NT2/D1 (cell line): Measurements from ENCODE around the gene SCARB2.

Experiments used
- DNase-seq: peaks from one replicate; pipeline ENCODE4 v3.0.0-alpha.2; 2011; ENCODE audit warnings: low read depth, low spot score
- H3K27me3 ChIP-seq: 2 replicates; pipeline ENCODE4 v1.6.0; 2011; ENCODE audit warnings: mild to moderate bottlenecking; ENCODE audit not compliant: insufficient read length, insufficient read depth
- H3K36me3 ChIP-seq: 2 replicates; pipeline ENCODE4 v1.6.1; 2011; ENCODE audit warnings: mild to moderate bottlenecking, low read length, mixed read lengths; ENCODE audit not compliant: insufficient read depth, insufficient read length
- H3K4me1 ChIP-seq: 2 replicates; pipeline ENCODE4 v1.5.1; 2011; ENCODE audit not compliant: insufficient read depth, insufficient read length
- H3K4me3 ChIP-seq: 2 replicates; pipeline ENCODE4 v1.5.1; 2011; ENCODE audit warnings: low read depth; ENCODE audit not compliant: insufficient read length
- H3K9ac ChIP-seq: 2 replicates; pipeline ENCODE4 v1.6.0; 2011; ENCODE audit warnings: low read depth; ENCODE audit not compliant: insufficient read length
- H3K9me3 ChIP-seq: 2 replicates; pipeline ENCODE4 v1.5.1; 2011; ENCODE audit warnings: mild to moderate bottlenecking, low read length; ENCODE audit not compliant: insufficient read depth
- SUZ12 ChIP-seq: IDR thresholded peaks from 2 replicates; pipeline ENCODE4 v1.6.1; 2011; ENCODE audit not compliant: insufficient read length, insufficient read depth; ENCODE audit errors: extremely low read depth
- YY1 ChIP-seq: IDR thresholded peaks from 2 replicates; pipeline ENCODE4 v1.6.1; 2011; ENCODE audit not compliant: insufficient read length, insufficient read depth
- ZNF274 ChIP-seq: IDR thresholded peaks from 2 replicates; pipeline ENCODE4 v1.6.1; 2011; ENCODE audit warnings: mild to moderate bottlenecking, low read depth, low read length

Gene SCARB2

GRCh38 chr4:76212851-76213414 is 691 bp downstream of the SCARB2 start:
- no peaks in the 10 kb centered on the region for H3K9me3 ChIP-seq
- TF ChIP-seq ZNF274 (no peak), SUZ12 (no peak), YY1 (no peak)
- peak overlapping the region; percentile 67 for H3K4me3 ChIP-seq
- H3K27me3 ChIP-seq = peaks cover 8% of the 10 kb centered on the region
- H3K36me3 ChIP-seq = no peaks in the 10 kb centered on the region
- H3K9ac ChIP-seq = peak overlapping the region; percentile 82
- DNase-seq = peak; percentile 33
- no peaks in the 10 kb centered on the region for H3K4me1 ChIP-seq

DNA sequence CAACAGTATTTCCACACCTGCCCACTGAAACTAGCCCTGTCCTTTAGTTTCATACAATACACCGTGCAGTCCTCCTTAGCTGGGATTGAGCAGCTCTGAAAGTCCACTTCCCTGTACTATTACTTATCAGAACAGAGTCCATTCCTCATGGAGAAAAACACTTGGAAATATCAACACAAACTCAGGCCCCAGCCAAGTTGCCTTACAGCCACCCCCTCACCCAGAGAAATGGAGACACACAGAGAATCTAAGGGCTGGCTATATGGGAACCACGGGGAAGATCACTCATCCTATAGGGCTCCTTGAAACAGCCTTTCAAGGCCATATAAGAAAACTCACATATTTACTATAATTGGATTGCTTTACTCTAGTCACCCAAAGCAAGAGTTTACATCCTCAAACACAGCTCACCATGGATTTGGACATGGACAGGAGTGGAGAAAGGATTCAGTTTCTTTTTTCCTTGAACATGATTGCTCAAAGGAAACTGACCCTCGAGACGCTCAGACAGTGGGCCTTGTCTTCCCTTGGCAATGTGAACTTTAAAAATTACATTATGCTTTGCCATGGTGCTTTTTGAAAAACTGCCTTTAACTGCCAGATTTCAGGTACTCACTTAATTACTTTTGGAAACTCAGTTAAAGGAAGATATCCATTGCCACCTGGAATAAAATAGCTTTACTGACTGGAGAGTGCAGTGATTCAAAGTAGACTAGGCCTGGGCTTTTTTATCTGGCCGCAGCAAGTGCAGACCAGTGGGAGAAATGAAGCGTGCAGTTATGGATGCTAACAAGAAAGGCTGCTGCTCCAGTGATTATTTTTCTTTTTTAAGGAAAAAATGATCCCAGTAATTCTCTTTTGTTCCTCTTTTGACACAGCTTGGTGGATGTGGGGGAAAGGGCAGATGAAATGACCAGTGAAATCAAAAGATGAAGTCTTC is 1.6 kb downstream of the SCARB2 start:
- H3K4me3 ChIP-seq = no peak overlapping the region
- H3K9me3 ChIP-seq = no peaks in the 10 kb centered on the region
- no peak for DNase-seq
- peaks cover 8% of the 10 kb centered on the region for H3K27me3 ChIP-seq
- TF ChIP-seq ZNF274 = no peak
- TF ChIP-seq YY1 = no peak
- TF ChIP-seq SUZ12 = no peak
- H3K4me1 ChIP-seq = no peaks in the 10 kb centered on the region
- H3K36me3 ChIP-seq = no peaks in the 10 kb centered on the region
- no peak overlapping the region for H3K9ac ChIP-seq

DNA sequence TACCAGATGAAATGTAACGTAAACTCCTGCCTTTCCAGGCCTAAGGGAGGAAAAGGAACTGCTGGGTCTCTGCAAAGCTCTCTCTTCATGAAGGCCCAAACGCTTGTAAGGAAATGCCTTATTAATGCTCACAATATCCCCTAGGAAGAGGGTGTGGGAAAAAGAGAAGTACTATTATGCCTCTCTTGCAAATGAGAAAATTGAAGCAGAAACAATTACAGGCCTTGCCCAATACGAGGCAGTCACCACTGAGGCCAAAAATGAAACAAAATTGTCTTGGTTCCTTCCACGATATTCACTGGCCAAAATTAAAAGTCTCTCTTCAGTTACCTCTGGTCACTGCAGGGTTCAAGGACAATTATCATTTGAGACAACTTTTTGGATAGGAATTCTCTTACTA is 3.2 kb downstream of the SCARB2 start:
- no peaks in the 10 kb centered on the region for H3K9me3 ChIP-seq
- H3K4me3 ChIP-seq = no peak overlapping the region
- TF ChIP-seq ZNF274 (no peak), SUZ12 (no peak), YY1 (no peak)
- H3K36me3 ChIP-seq = no peaks in the 10 kb centered on the region
- no peak overlapping the region for H3K9ac ChIP-seq
- H3K27me3 ChIP-seq = peaks cover 8% of the 10 kb centered on the region
- no peak for DNase-seq
- H3K4me1 ChIP-seq = no peaks in the 10 kb centered on the region

- DNase-seq = no peak
- Histone ChIP-seq H3K4me3 (no peak overlapping the region), H3K9ac (no peak overlapping the region), H3K4me1 (no peaks in the 10 kb centered on the region), H3K27me3 (peaks cover 3% of the 10 kb centered on the region), H3K9me3 (no peaks in the 10 kb centered on the region), H3K36me3 (no peaks in the 10 kb centered on the region)
- TF ChIP-seq ZNF274 (no peak), YY1 (no peak), SUZ12 (no peak)
Measured at GRCh38 chr4:76209881-76210280, 3.7 kb downstream of the SCARB2 start.

GRCh38 chr4:76208005-76208765 is 5.4 kb downstream of the SCARB2 start:
- TF ChIP-seq ZNF274 (no peak), SUZ12 (no peak), YY1 (no peak)
- no peak overlapping the region for H3K9ac ChIP-seq
- H3K27me3 ChIP-seq = no peaks in the 10 kb centered on the region
- no peaks in the 10 kb centered on the region for H3K36me3 ChIP-seq
- no peak for DNase-seq
- H3K4me3 ChIP-seq = no peak overlapping the region
- H3K4me1 ChIP-seq = no peaks in the 10 kb centered on the region
- no peaks in the 10 kb centered on the region for H3K9me3 ChIP-seq

GRCh38 chr4:76207549-76207948 is 6.1 kb downstream of the SCARB2 start:
- no peak for TF ChIP-seq SUZ12
- no peak for TF ChIP-seq YY1
- no peak for TF ChIP-seq ZNF274
- H3K36me3 ChIP-seq = no peaks in the 10 kb centered on the region
- no peaks in the 10 kb centered on the region for H3K9me3 ChIP-seq
- no peak overlapping the region for H3K9ac ChIP-seq
- no peak for DNase-seq
- no peaks in the 10 kb centered on the region for H3K4me1 ChIP-seq
- H3K27me3 ChIP-seq = no peaks in the 10 kb centered on the region
- H3K4me3 ChIP-seq = no peak overlapping the region
